C4-2B (cell line): ENCODE data around the gene CNRIP1.

Source experiments
- ZFX ChIP-seq: fragments of 450-650 bp; IDR thresholded peaks from 2 replicates; pipeline ENCODE4 v1.6.1; 2017
- TF ChIP-seq, protein P1 (sequence below): fragments of 450-650 bp; conservative IDR thresholded peaks from 2 replicates; pipeline ENCODE4 v1.5.1; 2017; ENCODE audit warnings: mild to moderate bottlenecking

DNA sequence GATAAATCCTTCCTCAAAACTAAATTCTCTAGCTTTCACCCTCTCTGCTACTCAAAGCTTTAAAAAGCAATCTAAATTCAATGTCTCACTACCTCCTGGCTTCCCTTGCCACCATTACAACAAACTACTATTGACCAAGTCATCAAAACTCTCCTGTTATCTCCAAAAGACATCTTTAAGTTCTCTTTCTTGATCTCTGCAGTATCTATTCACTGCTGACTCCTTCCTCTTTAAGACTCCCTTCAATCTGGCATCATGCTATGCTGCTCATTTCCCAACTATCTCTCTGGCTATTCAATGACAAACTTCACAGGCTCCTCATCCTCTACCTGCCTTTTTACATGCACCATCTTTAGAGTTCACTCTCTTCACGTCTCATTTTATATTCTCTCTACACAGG is 73.4 kb downstream of the CNRIP1 start:
- TF ChIP-seq, protein P1, sequence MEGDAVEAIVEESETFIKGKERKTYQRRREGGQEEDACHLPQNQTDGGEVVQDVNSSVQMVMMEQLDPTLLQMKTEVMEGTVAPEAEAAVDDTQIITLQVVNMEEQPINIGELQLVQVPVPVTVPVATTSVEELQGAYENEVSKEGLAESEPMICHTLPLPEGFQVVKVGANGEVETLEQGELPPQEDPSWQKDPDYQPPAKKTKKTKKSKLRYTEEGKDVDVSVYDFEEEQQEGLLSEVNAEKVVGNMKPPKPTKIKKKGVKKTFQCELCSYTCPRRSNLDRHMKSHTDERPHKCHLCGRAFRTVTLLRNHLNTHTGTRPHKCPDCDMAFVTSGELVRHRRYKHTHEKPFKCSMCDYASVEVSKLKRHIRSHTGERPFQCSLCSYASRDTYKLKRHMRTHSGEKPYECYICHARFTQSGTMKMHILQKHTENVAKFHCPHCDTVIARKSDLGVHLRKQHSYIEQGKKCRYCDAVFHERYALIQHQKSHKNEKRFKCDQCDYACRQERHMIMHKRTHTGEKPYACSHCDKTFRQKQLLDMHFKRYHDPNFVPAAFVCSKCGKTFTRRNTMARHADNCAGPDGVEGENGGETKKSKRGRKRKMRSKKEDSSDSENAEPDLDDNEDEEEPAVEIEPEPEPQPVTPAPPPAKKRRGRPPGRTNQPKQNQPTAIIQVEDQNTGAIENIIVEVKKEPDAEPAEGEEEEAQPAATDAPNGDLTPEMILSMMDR: no peak
- TF ChIP-seq ZFX: no peak
